Fibroblast of lung (primary cell): ENCODE results near the gene SPON1. TPM values are rescaled to one million over a fixed set of nuclear protein-coding genes. Genes with fewer than 3 reads are reported as not detected.
"Not testable (repeated sequence)": the region's sequence is repeated elsewhere in the genome, so short reads cannot be mapped to it uniquely, and the experiment has no call there.

Experiments used
- DNase-seq, 2 donors: peaks; one replicate each; pipeline versions ENCODE4 v3.0.0 to v3.0.0-alpha.2; 2010; ENCODE audit warnings: low read depth in 2 of 2
- H2AFZ ChIP-seq: 2 replicates; pipeline ENCODE4 v1.5.1; 2012; ENCODE audit warnings: low read length, control low read depth, inconsistent platforms
- H3K27ac ChIP-seq: 2 replicates; pipeline ENCODE4 v1.5.1; 2011; ENCODE audit warnings: low read length, control low read depth; ENCODE audit not compliant: insufficient read depth
- H3K27me3 ChIP-seq: 2 replicates; pipeline ENCODE4 v1.5.1; 2011; ENCODE audit warnings: mild to moderate bottlenecking, low read length; ENCODE audit not compliant: control insufficient read depth, insufficient read depth
- H3K36me3 ChIP-seq: 2 replicates; pipeline ENCODE4 v1.5.1; 2011; ENCODE audit warnings: low read length; ENCODE audit not compliant: control insufficient read depth, insufficient read depth
- H3K4me1 ChIP-seq: 2 replicates; pipeline ENCODE4 v1.5.1; 2011; ENCODE audit warnings: low read length; ENCODE audit not compliant: control insufficient read depth, insufficient read depth; ENCODE audit errors: extremely low read depth
- H3K4me2 ChIP-seq: 2 replicates; pipeline ENCODE4 v1.5.1; 2011; ENCODE audit warnings: low read length, control low read depth; ENCODE audit not compliant: insufficient read depth; ENCODE audit errors: extremely low read depth
- H3K4me3 ChIP-seq, 4 experiments: fragments of 200-600 bp in 1 of 4; sonication (generic) in 1 of 4; replicated peaks in 1 of 4; 2 replicates each; pipeline ENCODE4 v1.5.1; 2011 to 2016; ENCODE audit warnings: low read length in 4 of 4, low read depth in 3 of 4, mild to moderate bottlenecking in 3 of 4, control low read depth in 2 of 4, inconsistent platforms in 1 of 4, mixed read lengths in 1 of 4; ENCODE audit not compliant: insufficient read depth in 1 of 4; ENCODE audit errors: control extremely low read depth in 1 of 4
- H3K79me2 ChIP-seq: 2 replicates; pipeline ENCODE4 v1.5.1; 2012; ENCODE audit warnings: mild to moderate bottlenecking, low read length, inconsistent platforms; ENCODE audit not compliant: control insufficient read depth, insufficient read depth
- H3K9ac ChIP-seq: 2 replicates; pipeline ENCODE4 v1.5.1; 2011; ENCODE audit warnings: mild to moderate bottlenecking, low read length, control low read depth; ENCODE audit not compliant: insufficient read depth
- H3K9me3 ChIP-seq: 2 replicates; pipeline ENCODE4 v1.5.1; 2012; ENCODE audit warnings: low read depth, low read length; ENCODE audit not compliant: control insufficient read depth, insufficient read depth
- H4K20me1 ChIP-seq: 2 replicates; pipeline ENCODE4 v1.5.1; 2011; ENCODE audit warnings: low read length; ENCODE audit not compliant: control insufficient read depth, insufficient read depth; ENCODE audit errors: extremely low read depth
- EZH2 ChIP-seq: IDR thresholded peaks from 2 replicates; pipeline ENCODE4 v1.5.1; 2012; ENCODE audit warnings: low read length, control low read depth, mild to moderate bottlenecking; ENCODE audit errors: missing control alignments
- polyA plus RNA-seq, 2 donors: library from polyadenylated mRNA; depleted of rRNA in 1 of 2; stranded (reverse) in 1 of 2; unstranded in 1 of 2; fragments of >200 nt; gene quantifications; 2 replicates each; pipeline ENCODE4 v1.2.1, GENCODE V29; 2011 to 2012; ENCODE audit warnings: missing spikeins in 1 of 2
- total RNA-seq: library from RNA; depleted of rRNA; stranded (reverse); fragments of >200 nt; gene quantifications from 2 replicates; pipeline ENCODE4 v1.2.1, GENCODE V29; 2014
- TF ChIP-seq, protein P1 (sequence below), 2 donors: IDR thresholded peaks in 1 of 2; conservative IDR thresholded peaks in 1 of 2; 1 replicate in 1 of 2; 2 replicates in 1 of 2; pipeline ENCODE4 v1.5.1; 2011 to 2012; ENCODE audit warnings: low read length in 2 of 2, control low read depth in 1 of 2, inconsistent platforms in 1 of 2, low read depth in 1 of 2, mild to moderate bottlenecking in 1 of 2

The SPON1 gene
- total and polyA plus RNA-seq, 2 donors (not counting 1 experiment from before 2014, with no cell fraction given) = 0.45 to 3.5 TPM

DNA sequence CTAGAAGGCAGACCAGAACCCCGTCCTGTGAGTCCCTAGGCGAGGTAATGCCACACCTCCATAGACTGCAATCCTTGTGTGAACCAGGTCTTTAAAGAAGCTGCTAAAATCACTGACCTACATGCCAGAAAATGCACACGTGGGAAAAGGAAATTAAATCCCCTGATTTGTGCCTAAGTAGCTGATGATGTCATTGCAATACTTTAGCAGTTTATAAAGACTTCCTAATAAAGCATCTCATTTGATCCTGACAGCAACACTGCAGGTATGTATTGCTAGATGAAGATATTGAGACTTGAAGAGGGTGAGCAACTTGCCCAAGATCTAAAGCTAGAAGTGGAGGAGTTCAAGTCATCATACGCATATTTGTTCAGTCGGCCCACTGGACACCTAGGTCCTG lies 289.2 kb downstream of the SPON1 start:
- H3K9me3 ChIP-seq = no peaks in the 10 kb centered on the region
- no peak overlapping the region for H3K4me2 ChIP-seq
- H4K20me1 ChIP-seq = no peaks in the 10 kb centered on the region
- TF ChIP-seq, protein P1, sequence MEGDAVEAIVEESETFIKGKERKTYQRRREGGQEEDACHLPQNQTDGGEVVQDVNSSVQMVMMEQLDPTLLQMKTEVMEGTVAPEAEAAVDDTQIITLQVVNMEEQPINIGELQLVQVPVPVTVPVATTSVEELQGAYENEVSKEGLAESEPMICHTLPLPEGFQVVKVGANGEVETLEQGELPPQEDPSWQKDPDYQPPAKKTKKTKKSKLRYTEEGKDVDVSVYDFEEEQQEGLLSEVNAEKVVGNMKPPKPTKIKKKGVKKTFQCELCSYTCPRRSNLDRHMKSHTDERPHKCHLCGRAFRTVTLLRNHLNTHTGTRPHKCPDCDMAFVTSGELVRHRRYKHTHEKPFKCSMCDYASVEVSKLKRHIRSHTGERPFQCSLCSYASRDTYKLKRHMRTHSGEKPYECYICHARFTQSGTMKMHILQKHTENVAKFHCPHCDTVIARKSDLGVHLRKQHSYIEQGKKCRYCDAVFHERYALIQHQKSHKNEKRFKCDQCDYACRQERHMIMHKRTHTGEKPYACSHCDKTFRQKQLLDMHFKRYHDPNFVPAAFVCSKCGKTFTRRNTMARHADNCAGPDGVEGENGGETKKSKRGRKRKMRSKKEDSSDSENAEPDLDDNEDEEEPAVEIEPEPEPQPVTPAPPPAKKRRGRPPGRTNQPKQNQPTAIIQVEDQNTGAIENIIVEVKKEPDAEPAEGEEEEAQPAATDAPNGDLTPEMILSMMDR (conservative IDR thresholded peaks at IDR 0.05 in 1 of 2, IDR thresholded peaks at IDR 0.05 in 1 of 2; ENCODE audit: low read depth in 1 of 2, low read length in 2 of 2) = no peak
- no peak overlapping the region for H3K9ac ChIP-seq
- H3K27me3 ChIP-seq = peaks cover 12% of the 10 kb centered on the region
- no peak overlapping the region for H3K4me3 ChIP-seq
- no peaks in the 10 kb centered on the region for H3K79me2 ChIP-seq
- H2AFZ ChIP-seq = no peak overlapping the region
- no peak overlapping the region for H3K27ac ChIP-seq
- no peak for DNase-seq
- no peaks in the 10 kb centered on the region for H3K36me3 ChIP-seq
- H3K4me1 ChIP-seq = peaks cover 2% of the 10 kb centered on the region

DNA sequence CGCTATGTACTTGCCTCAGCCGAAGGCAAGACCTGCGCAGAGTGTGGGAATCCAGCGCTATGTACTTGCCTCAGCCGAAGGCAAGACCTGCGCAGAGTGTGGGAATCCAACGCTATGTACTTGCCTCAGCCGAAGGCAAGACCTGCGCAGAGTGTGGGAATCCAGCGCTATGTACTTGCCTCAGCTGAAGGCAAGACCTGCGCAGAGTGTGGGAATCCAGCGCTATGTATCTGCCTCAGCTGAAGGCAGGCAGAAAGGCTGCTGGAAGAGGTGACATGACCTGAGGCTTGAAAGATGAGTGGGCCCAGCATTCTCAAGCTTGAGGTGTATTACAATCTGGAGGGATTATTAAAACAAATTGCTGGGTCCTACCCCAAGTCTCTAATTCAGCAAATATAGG lies 290.0 kb downstream of the SPON1 start:
- peaks cover 13% of the 10 kb centered on the region for H3K27me3 ChIP-seq
- not testable (repeated sequence) for H3K36me3 ChIP-seq, H3K9me3 ChIP-seq, H3K4me2 ChIP-seq, H4K20me1 ChIP-seq, H3K9ac ChIP-seq, H2AFZ ChIP-seq, DNase-seq, H3K4me1 ChIP-seq, H3K27ac ChIP-seq, H3K79me2 ChIP-seq, H3K4me3 ChIP-seq

DNA sequence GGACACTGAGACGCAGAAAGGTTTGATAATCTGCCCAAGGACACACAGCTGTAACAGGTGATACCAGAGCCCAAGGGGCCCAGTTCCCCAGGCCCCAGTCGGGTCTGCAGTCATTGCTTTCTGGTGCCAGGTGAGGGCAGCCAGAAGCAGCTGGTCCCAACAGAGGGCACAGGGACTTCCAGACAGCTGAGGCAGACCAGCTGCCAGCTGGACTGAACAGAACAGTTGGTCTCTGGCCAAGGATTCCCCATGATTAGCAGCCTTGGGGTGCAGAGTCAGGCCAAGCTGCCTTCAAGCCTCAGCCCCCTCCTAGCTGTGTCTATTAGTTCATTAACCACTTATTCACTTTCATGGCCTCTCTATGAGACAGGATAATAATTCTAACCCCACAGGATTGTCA lies 290.9 kb downstream of the SPON1 start:
- peaks cover 10% of the 10 kb centered on the region for H3K27me3 ChIP-seq
- no peaks in the 10 kb centered on the region for H3K9me3 ChIP-seq
- H4K20me1 ChIP-seq = no peaks in the 10 kb centered on the region
- TF ChIP-seq, protein P1 (conservative IDR thresholded peaks at IDR 0.05 in 1 of 2, IDR thresholded peaks at IDR 0.05 in 1 of 2; ENCODE audit: low read depth in 1 of 2, low read length in 2 of 2) = no peak
- TF ChIP-seq EZH2 = no peak
- no peak overlapping the region for H3K4me2 ChIP-seq
- H2AFZ ChIP-seq = no peak overlapping the region
- H3K79me2 ChIP-seq = no peaks in the 10 kb centered on the region
- H3K9ac ChIP-seq = no peak overlapping the region
- no peak overlapping the region for H3K4me3 ChIP-seq
- H3K36me3 ChIP-seq = no peaks in the 10 kb centered on the region
- peaks cover 5% of the 10 kb centered on the region for H3K4me1 ChIP-seq
- DNase-seq = peak in 1 of 2 donors; percentile 56
- H3K27ac ChIP-seq = no peak overlapping the region
